GM12864 (cell line): ENCODE results near the gene PHF14.
"Not testable (repeated sequence)": the region's sequence is repeated elsewhere in the genome, so short reads cannot be mapped to it uniquely, and the experiment has no call there.

Experiments used
- DNase-seq: peaks from one replicate; pipeline ENCODE4 v3.0.0-alpha.2; 2011; ENCODE audit warnings: low read depth
- H3K4me3 ChIP-seq: 2 replicates; pipeline ENCODE4 v1.5.1; 2011; ENCODE audit warnings: mild to moderate bottlenecking, low read depth, low read length, control low read depth
- TF ChIP-seq, protein P1 (sequence below): IDR thresholded peaks from 2 replicates; pipeline ENCODE4 v1.5.1; 2011; ENCODE audit warnings: low read depth, mild to moderate bottlenecking, moderate library complexity, low read length, control low read depth, inconsistent platforms; ENCODE audit errors: missing control alignments

The PHF14 gene

DNA sequence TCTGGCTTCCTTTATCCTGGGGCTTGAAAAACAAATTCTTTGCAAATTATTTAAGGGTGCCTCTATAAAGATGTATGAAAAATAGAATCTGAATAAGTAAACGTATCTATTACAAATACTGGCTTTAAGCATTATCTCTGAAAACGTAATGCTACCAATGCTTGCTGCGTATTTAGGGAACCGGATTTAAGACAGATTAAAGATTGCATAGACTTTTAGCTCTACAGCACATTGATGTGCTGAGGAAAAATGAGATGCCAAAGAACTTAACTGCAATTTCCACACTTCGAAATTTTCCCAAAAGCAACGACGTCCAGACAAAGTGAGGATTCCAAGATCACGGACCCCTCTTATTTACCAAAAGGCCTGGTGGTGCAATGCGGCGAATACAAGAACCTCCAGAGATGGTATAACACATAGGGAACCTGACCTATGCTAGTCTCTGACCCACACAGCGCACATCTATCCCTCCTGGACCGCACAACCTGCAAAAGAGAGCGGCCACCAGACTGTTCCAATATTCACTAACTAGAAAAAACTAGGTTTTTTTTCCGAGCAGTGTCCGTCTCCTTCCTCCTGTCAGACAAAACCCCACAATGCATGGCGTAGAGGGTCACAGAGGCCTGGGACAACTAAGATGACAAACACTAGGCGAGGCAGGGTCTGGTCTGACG, 34.3 kb upstream of the PHF14 start:
- peak overlapping the region; percentile 92 for H3K4me3 ChIP-seq
- TF ChIP-seq, protein P1, sequence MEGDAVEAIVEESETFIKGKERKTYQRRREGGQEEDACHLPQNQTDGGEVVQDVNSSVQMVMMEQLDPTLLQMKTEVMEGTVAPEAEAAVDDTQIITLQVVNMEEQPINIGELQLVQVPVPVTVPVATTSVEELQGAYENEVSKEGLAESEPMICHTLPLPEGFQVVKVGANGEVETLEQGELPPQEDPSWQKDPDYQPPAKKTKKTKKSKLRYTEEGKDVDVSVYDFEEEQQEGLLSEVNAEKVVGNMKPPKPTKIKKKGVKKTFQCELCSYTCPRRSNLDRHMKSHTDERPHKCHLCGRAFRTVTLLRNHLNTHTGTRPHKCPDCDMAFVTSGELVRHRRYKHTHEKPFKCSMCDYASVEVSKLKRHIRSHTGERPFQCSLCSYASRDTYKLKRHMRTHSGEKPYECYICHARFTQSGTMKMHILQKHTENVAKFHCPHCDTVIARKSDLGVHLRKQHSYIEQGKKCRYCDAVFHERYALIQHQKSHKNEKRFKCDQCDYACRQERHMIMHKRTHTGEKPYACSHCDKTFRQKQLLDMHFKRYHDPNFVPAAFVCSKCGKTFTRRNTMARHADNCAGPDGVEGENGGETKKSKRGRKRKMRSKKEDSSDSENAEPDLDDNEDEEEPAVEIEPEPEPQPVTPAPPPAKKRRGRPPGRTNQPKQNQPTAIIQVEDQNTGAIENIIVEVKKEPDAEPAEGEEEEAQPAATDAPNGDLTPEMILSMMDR, result no peak
- DNase-seq, result peak; percentile 10

DNA sequence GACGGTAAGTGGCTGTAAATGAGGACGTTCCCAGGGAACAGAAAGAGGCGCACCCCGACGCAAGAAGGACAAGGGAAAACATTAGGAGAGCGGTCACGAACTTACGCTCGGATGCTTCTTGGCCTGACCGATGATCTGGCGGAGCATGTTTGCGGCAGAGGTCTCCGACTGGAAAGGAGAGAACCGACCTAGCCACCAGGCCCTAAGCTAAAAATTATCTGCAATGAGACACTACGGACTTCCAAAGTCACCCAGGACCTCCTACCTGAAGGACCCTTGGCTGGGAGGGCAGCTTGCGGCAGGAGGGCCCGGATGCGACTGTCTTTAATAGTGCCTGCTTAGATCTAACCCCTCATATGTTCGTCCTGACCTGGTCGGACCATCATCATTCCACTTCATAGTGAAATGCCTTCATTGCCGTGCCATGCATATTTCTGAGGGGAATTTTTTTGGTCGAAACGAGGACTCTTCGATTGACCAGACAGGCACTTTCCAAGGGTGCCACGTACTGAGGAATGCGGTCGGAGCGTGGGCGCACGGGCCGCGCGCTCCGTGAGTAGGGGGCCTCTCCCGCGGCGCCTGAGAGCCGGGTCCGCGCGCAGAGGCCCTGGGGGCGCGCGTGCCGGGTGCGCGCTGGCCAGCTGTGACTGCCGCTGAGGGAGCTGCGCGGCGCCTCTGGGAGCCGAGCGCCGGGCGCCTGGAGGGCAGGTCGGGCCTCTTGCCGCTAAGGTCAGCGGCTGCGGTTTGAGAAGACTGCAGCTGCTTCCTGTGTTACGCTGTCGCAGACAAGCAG, 33.6 kb upstream of the PHF14 start:
- peak overlapping the region; percentile 92 for H3K4me3 ChIP-seq
- TF ChIP-seq, protein P1, result no peak
- DNase-seq, result peak; percentile 86

DNA sequence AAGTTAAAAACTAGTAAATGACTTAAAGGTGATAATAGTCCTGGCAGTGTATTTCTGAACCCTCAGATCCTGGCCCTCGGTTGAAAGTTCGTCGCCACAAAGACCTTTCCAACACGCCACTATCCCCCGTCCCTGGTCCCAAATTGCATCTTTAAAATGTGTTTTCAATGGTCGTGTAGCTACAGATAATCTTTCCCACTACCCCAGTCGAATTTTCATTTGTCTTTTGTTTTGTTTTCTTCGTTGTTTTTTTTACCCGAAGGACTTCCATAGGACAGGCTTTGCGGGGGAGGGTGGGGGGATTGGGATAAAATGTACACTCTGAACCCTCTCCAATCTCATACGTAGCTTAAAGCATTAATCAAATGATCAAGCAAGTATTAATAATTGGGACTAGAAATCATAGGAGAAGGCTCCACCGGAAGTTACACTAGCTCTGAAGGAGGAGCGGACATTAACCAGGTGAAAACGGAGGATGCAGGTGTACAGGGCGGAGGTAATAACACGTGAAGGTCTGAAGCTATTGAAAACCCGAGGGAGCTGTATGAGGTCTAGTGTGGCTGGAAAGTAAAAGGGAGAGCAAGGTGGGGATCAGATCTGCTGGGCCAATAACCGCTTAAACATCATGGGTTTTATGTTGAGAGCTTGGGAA, 32.8 kb upstream of the PHF14 start:
- peak overlapping the region; percentile 92 for H3K4me3 ChIP-seq
- no peak for DNase-seq
- TF ChIP-seq, protein P1, result no peak

DNA sequence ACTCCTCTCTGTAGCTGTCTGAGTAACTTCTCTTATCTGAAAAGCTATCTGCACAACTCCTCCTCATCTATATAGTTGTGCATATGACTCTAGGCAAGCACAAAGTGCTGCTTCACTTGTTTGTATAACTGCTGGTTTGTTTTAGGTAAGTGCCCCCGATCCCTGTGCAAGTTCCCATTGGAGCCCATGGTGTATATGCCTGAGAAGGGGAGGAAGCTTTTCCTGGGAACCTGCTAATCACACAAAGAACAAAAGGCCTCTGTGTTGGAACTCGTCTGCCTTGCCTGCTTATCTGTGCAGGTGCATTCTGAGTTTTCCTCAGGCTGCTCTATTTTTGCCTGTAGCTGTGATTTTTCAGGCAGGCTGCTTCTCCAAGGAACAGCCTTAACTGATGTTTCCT, 23.2 kb upstream of the PHF14 start:
- no peak for DNase-seq
- H3K4me3 ChIP-seq, result no peak overlapping the region
- TF ChIP-seq, protein P1, result no peak

DNA sequence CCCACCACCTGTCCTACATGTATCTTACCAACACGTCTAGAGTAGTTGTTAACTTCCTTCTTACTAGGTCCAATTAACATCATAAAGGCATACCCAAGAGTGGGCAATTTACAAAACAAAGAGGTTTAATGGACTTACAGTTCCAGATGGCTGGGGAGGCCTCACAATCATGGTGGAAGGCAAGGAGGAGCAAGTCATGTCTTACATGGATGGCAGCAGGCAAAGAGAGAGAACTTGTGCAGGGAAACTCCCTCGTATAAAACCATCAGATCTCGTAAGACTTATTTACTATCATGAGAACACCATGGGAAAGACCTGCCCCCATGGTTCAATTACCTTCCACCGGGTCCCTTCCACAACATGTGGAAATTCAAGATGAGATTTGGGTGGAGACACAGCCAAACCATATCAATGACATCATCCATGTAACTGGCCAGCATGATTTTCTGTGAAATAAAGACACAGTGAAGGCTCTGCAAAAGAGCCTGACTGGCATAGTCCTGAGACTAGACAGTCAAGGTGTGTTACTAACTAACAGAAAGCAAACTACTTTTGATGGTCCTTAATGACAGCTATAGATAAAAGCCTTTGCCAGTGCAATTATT, 22.6 kb upstream of the PHF14 start:
- not testable (repeated sequence) for H3K4me3 ChIP-seq, DNase-seq

DNA sequence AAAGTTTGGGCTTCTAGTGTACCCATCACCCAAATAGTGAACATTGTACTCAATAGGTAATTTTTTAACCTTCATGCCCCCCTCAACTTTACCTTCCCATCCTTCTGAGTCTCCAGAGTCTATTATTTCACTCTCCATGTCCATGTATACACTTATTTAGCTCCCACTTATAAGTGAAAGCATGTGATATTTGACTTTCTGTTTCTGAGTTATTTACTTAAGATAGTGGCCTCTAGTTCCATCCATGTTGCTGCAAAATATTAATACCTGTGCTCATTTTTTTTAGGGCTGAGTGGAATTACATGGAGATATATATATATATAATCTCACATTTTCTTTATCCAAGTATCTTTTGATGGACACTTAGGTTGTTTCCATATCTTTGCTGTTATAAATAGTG, 21.1 kb upstream of the PHF14 start:
- DNase-seq, result no peak
- TF ChIP-seq, protein P1, result no peak
- H3K4me3 ChIP-seq, result no peak overlapping the region

DNA sequence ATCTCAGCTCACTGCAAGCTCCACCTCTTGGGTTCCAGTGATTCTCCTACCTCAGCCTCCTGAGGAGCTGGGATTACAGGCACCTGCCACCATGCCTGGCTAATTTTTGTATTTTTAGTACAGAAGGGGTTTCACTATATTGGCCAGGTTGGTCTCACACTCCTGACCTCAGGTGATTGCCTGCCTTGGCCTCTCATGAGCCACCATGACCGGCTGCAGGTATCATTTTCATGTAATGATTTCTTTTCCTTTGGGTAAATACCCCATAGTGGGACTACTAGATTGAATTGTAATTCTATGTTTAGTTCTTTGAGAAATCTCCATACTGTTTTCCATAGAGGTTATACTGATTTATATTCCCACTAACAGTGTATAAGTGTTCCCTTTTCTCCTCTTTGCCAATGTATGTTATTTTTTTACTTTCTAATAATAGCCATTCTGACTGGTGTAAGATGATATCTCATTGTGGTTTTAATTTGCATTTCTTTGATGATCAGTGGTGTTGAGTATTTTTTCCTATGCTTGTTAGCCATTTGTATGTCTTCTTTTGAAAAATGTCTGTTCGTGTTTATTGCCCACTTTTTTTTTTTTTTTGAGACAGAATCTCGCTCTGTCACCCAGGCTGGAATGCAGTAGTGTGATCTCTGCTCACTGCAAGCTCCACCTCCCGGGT, 20.5 kb upstream of the PHF14 start:
- DNase-seq, H3K4me3 ChIP-seq: not testable (repeated sequence)
